GM21360 (cell line): ENCODE measurements around the gene CDH4.

Source experiments
- ATAC-seq: cut with Tn5 transposase; IDR thresholded peaks from one replicate; pipeline ENCODE4 v1.9.1; 2021; ENCODE audit warnings: mild to moderate bottlenecking, moderate library complexity; ENCODE audit not compliant: unreplicated experiment

Gene CDH4

DNA sequence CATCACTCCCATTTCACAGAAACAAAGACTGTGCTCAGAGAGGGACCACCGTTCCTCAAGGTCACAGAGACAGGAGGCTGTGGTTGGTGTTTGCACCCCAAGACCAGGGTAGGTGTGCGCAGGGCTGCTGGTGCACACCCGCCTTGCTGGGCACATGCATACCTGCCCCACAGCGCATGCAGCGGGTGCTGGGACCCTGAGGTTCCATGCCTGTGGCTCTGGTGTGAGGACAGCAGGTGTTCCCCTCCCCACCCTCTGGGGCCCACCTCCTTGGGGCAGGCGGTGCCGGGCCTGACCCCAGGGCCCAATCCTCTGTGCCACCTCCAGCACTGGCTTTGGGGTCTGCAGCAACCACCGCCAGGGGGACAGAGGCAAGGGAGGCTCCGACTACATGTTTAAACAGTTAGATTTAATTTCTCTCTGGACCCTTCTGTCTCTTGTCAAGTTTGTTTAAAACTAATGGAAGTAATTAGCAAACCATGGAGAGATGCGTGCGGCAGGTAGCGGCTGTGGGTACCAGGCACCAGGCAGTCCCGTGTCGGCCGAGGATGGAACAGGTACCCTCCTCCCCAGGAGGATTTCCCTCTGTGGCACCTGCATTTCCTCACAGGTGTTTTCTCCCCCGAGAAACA lies 485.9 kb downstream of the CDH4 start:
- ATAC-seq: no peak

DNA sequence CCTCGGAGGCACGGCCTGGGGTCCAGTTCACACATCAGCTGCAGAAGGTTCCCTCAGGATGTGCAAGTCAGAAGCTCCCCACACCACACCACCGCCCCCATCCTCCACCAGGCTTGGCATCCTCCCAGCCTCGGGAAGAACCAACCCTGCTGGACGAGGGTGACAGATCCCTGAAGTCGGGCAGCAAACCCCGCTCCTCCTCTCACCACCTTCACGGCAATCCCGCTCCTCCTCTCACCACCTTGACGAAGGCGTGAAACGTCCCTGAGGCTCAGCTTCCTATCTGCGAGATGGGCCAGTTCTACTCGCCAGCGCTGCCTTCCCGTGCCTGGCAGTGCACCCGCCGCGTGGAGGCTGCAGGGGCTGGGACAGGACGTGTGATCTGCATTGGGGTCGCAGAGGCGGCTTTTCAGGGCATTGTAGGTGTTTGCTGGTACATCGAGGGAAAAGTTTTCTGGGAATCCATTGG lies 486.6 kb downstream of the CDH4 start:
- no peak for ATAC-seq

DNA sequence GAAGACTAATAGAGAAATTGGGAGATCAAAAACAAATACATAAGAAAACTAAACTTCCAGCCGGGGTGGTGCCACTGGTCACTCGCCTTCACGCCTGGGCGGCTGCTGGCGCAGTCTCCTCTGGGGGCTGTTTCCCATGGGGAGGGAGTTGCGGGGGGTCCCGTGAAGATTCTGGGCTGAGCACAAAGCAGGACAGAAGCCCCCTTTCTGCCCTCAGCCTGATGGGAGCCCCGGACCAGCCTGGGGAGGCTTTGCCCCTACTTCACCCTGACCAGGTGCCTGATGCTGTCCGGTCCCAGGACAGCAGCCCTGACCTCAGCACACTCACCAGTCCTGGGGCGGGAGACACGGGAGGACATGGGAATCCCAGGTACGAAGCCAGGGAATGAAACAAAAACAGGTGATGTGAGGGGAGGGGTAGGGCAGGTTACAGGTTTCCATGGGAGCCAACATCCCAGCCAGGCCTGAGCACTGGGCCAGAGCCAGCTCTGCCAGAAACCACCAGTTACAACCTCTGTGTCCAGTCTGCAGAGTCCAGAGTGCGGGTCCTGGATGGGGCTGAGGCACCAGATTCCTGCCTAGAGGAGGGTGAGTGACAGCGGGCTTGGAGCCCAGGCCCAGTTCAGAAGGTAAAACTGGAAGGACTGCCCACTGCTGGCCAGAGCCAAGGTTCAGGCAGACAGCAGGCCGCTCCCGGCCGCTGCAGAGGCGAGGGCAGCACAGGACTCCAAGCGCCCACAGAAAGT lies 487.2 kb downstream of the CDH4 start:
- ATAC-seq: no peak

DNA sequence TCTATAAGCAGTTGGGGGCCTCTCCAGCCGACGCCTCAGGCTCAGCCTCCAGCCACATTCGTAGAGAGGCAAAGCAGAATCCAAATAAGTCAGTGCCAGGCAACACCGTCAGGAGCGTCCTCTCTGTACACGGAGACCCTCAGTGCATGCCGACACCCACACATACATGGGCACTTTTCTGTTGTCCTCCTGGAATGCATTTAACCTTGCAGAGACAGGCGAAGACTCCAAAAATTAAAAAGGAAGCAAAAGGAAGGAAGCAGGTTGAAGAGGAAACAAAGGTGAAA lies 487.7 kb downstream of the CDH4 start:
- ATAC-seq: no peak

DNA sequence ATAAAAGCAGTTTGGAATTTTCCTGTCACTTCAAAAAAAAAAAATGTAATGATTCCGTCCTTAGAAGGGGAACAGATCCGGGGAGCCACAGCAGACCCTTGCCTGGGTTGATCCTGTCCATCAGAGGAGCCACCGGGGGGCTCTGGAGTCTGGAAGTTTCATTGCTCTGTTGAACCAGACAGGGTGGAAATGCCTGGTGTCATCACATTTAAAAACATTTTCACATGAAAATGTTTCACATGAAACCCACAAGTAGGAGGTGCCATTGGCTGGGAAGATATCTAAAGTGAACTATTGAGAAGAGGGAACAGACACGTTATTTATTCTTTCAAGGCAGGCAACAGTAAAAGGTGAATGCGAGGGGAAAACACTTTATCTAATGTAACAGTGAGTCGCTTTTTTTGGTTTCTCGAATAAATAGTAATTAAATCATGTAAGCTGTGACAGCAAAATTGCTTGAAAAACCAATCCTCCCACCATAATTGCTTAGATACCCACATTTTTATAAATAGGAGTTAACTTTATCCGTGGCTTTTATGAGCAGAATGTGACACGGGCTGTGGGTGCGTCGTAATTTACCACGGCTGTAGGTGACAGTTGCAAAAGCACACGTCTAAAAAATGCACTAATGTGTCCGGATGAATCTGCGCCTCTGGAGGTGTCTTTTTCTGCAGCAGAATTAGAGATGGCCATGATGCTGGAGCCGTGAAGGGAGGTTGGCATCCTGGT lies 490.2 kb downstream of the CDH4 start:
- no peak for ATAC-seq

GRCh38 chr20:61743606-61744005 lies 491.5 kb downstream of the CDH4 start:
- no peak for ATAC-seq

GRCh38 chr20:61744691-61745396 lies 492.8 kb downstream of the CDH4 start:
- ATAC-seq: no peak

- ATAC-seq: no peak
Measured at GRCh38 chr20:61745397-61746146, 493.5 kb downstream of the CDH4 start.

GRCh38 chr20:61746147-61746646 lies 494.1 kb downstream of the CDH4 start:
- no peak for ATAC-seq

GRCh38 chr20:61746781-61747180 lies 494.7 kb downstream of the CDH4 start:
- no peak for ATAC-seq

DNA sequence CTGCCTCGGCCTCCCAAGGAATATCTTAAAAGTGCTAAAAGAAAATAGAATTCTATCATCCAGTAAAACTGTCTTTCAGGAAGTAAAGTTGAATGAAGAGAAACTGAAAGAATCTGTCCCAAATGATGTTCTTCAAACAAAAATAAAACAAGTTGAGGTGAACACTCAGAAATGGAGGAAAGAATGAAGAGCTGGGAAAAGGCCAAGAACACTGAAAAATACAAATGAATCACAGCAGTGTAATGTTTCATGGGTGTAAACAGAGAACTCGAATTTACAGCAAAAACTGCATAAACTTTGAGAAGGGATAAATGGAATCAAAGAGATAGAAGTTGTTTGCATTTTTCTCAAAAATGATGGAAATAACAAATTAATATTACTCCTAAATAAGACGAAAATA lies 496.3 kb downstream of the CDH4 start:
- no peak for ATAC-seq

DNA sequence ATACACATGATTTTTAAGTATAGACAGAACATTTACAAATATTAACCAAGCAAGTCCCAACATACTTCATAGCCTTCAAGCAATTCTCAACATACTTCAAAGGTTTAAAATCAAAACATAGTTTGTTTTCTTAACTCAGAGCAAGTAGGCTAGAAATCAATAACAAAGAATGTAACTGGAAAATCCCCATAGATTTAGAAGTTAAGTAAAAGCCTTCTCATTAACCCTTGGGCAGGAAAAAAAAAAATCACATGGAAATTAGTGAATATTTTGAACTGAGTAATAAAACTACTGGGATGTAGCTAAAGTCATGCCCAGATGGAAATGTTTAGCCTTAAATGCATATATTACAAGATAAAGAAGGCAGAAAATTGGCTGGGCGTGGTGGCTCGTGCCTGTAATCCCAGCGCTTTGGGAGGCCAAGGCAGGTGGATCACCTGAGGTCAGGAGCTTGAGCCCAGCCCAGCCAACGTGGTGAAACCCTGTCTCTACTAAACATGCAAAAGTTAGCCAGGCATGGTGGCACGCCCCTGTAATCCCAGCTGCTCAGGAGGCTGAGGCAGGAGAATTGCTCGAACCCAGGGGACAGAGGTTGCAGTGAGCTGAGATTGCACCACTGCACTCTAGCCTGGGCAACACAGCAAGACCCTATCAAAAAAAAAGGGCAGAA lies 497.5 kb downstream of the CDH4 start:
- no peak for ATAC-seq

DNA sequence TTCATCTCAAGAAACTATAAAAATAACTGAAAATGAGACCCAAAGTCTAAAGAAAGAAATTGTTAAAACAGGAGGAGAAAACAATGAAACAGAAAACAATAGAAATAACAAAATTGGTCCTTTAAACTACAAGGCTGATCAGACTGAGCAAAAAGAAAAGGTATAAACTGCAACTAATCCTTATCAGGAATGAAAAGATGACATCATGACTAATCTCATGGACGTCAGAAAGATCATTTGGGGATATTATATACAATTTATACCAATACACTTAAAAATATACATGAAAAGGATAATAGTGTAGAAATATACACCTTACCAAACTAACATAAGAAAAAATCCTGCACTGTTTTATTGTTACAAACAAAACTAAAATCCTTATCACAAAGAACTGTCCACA lies 498.0 kb downstream of the CDH4 start:
- no peak for ATAC-seq

GRCh38 chr20:61752576-61752975 lies 500.5 kb downstream of the CDH4 start:
- no peak for ATAC-seq

GRCh38 chr20:61753316-61753942 lies 501.4 kb downstream of the CDH4 start:
- no peak for ATAC-seq

- ATAC-seq: no peak
Measured at GRCh38 chr20:61753987-61754956, 502.2 kb downstream of the CDH4 start.

DNA sequence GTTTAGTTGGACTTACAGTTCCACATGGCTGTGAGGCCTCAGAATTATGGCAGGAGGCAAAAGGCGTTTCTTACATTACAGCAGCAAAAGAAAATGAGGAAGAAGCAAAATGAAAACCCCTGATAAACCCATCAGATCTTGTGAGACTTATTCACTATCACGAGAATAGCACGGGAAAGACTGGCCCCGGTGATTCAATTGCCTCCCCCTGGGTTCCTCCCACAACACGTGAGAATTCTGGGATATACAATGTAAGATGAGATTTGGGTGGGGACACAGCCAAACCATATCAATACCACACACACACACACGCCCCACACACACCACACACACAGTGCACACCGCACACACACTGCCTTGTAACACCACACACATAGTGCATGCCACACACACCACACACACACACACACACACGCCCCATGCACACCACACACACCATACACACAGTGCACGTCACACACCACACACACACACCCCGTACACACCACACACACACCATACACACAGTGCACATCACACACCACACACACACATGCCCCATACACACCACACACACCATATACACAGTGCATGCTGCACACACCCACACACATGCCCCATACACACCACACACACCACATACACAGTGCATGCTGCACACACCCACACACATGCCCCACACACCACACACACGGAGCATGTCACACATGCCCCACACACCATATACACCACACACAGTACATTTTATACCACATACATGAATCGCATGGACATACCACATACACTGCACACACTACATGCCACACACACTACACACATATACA lies 503.1 kb downstream of the CDH4 start:
- ATAC-seq: no peak
